ENCODE measurements around the gene ERCC4. TPM values are rescaled to one million over a fixed set of nuclear protein-coding genes. Genes with fewer than 3 reads are reported as not detected.
"Not testable (repeated sequence)": the region's sequence is repeated elsewhere in the genome, so short reads cannot be mapped to it uniquely, and the experiment has no call there.

Gene ERCC4
- total RNA-seq: 10 to 100 TPM in 3 of 8 experiments, 1 to 10 TPM in 5; 6.5 to 13.3 (median 8.6) TPM

- 0 to 3% (median 1%) methylated on average over 3 to 30 of the region's 64 CpGs; no CpG with 5 or more reads in 2 of the 10 experiments for WGBS, 10 experiments
- ATAC-seq (replicated peaks in 6 of 8): peak; percentile 96 to 98 (median 98)
- peak within 1 kb of the TSS; percentile 77 to 97 (median 86) for H3K4me3 ChIP-seq
- peak within 1 kb of the TSS; percentile 83 to 84 for H3K27ac ChIP-seq
- H3K4me1 ChIP-seq (replicated peaks in 1 of 2): peaks cover 5 to 12% of the 10 kb centered on the region in 2 donors
- in situ Hi-C loops (cut with MboI; ENCODE audit: low pct_unique_long_range_greater_than_20kb in 2 of 9, low sequenced_read_pairs in 9 of 9, unreplicated experiment in 9 of 9): no loop called here
These were observed at the start of gene ERCC4 for GRCh38 chr16:13919683-13920509. ERCC4 (plus strand) TSS chr16:13920154; CDS start chr16:13920166, 12 bp downstream.

DNA sequence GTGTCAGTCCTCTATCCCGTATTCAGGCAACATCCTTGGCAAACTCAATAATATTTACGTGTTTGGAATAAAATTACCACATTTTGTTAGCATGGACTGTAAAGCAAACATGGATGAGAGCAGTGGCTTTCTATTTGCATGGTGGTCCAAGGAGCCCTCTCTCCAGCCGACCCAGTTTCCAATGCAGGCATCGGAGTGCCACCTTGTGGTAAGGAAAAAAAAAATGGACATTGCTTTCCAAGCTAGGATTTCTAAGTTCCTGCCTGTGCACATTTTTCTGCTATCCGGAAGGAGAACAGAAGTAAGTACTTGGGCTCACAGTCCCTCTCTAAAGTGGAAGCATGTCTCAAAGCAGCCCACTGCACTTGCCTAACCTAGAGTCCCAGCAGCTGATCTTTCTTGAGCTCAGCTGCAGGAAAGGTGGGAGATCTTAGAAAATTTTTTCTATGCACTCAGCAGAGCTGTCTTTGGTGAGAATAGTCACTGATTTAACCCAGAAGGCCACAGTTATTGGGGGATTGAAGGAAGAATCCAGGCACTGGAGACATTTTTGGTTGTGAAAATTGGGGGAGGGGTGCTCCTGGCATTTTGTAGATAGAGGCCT is 46.0 kb upstream of the ERCC4 start:
- no peak overlapping the region for H3K4me3 ChIP-seq
- 0 to 40% (median 4%) methylated on average over 1 to 5 of the region's 5 CpGs; no CpG with 5 or more reads in 2 of the 10 experiments for WGBS, 10 experiments
- in situ Hi-C loops (cut with MboI; ENCODE audit: low pct_unique_long_range_greater_than_20kb in 2 of 9, low sequenced_read_pairs in 9 of 9, unreplicated experiment in 9 of 9): no loop called here
- H3K4me1 ChIP-seq (replicated peaks in 1 of 2): no peaks in the 10 kb centered on the region
- ATAC-seq (replicated peaks in 6 of 8): peak in 7 of 8 experiments; percentile 20 to 88 (median 65)
- no peak overlapping the region for H3K27ac ChIP-seq

GRCh38 chr16:13875614-13876284 is 44.2 kb upstream of the ERCC4 start:
- ATAC-seq (replicated peaks in 6 of 8): no peak
- no peaks in the 10 kb centered on the region for H3K4me1 ChIP-seq (replicated peaks in 1 of 2)
- WGBS, 10 experiments: 10 to 100% (median 82%) methylated on average over 1 to 5 of the region's 5 CpGs; no CpG with 5 or more reads in 1 of the 10 experiments
- in situ Hi-C loops (cut with MboI; ENCODE audit: low pct_unique_long_range_greater_than_20kb in 2 of 9, low sequenced_read_pairs in 9 of 9, unreplicated experiment in 9 of 9): no loop called here
- no peak overlapping the region for H3K4me3 ChIP-seq
- H3K27ac ChIP-seq: no peak overlapping the region

- ATAC-seq (replicated peaks in 6 of 8): peak in 3 of 8 experiments; percentile 15 to 31 (median 29)
- no peak overlapping the region for H3K27ac ChIP-seq
- no peak overlapping the region for H3K4me3 ChIP-seq
- 41 to 93% (median 63%) methylated on average over 3 to 11 of the region's 11 CpGs for WGBS, 10 experiments
- H3K4me1 ChIP-seq (replicated peaks in 1 of 2): peaks cover 3 to 5% of the 10 kb centered on the region in 2 donors
- in situ Hi-C loops (cut with MboI; ENCODE audit: low pct_unique_long_range_greater_than_20kb in 2 of 9, low sequenced_read_pairs in 9 of 9, unreplicated experiment in 9 of 9): no loop called here
These were observed 36.7 kb upstream of the ERCC4 start for GRCh38 chr16:13883276-13883675.

DNA sequence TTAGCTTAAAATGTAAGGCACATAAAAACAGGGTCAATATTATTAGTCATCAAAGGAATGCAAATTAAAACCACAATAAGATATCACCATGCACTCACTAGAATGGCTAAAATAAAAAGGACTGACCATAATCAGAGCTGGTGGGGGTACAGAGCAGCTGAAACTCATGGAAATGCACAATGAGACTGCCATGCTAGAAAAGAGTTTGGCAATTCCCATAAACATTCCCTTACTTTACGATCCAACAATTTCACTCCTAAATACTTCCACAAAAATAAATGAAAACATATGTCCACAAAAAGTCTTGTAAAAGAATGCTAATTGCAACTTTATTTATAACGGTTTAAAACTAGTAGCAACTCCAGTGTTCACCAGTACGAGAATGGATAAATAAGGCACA is 36.1 kb upstream of the ERCC4 start:
- Histone ChIP-seq H3K4me1 (replicated peaks in 1 of 2) (peaks cover 3 to 5% of the 10 kb centered on the region in 2 donors), H3K4me3 (no peak overlapping the region), H3K27ac (no peak overlapping the region)
- ATAC-seq (replicated peaks in 6 of 8): no peak
- 0 to 86% (median 20%) methylated on average over 1 to 3 of the region's 3 CpGs; no CpG with 5 or more reads in 1 of the 10 experiments for WGBS, 10 experiments
- in situ Hi-C loops (cut with MboI; ENCODE audit: low pct_unique_long_range_greater_than_20kb in 2 of 9, low sequenced_read_pairs in 9 of 9, unreplicated experiment in 9 of 9): no loop called here

GRCh38 chr16:13885700-13886099 is 34.3 kb upstream of the ERCC4 start:
- Histone ChIP-seq H3K4me3 (no peak overlapping the region), H3K27ac (no peak overlapping the region), H3K4me1 (replicated peaks in 1 of 2) (peaks cover 3 to 5% of the 10 kb centered on the region in 2 donors)
- in situ Hi-C loops (cut with MboI; ENCODE audit: low pct_unique_long_range_greater_than_20kb in 2 of 9, low sequenced_read_pairs in 9 of 9, unreplicated experiment in 9 of 9): no loop called here
- no peak for ATAC-seq (replicated peaks in 6 of 8)
- WGBS, 10 experiments: 30 to 79% (median 69%) methylated on average over 4 to 6 of the region's 6 CpGs; no CpG with 5 or more reads in 2 of the 10 experiments

- ATAC-seq (replicated peaks in 6 of 8): peak in 4 of 8 experiments; percentile 34 to 88 (median 52)
- no peak overlapping the region for H3K27ac ChIP-seq
- in situ Hi-C loops (cut with MboI; ENCODE audit: low pct_unique_long_range_greater_than_20kb in 2 of 9, low sequenced_read_pairs in 9 of 9, unreplicated experiment in 9 of 9): no loop called here
- peaks cover 3 to 5% of the 10 kb centered on the region in 2 donors for H3K4me1 ChIP-seq (replicated peaks in 1 of 2)
- 0 to 100% (median 65%) methylated on average over 1 to 5 of the region's 5 CpGs; no CpG with 5 or more reads in 1 of the 10 experiments for WGBS, 10 experiments
- H3K4me3 ChIP-seq: no peak overlapping the region
These were observed 33.3 kb upstream of the ERCC4 start for GRCh38 chr16:13886608-13887007.

DNA sequence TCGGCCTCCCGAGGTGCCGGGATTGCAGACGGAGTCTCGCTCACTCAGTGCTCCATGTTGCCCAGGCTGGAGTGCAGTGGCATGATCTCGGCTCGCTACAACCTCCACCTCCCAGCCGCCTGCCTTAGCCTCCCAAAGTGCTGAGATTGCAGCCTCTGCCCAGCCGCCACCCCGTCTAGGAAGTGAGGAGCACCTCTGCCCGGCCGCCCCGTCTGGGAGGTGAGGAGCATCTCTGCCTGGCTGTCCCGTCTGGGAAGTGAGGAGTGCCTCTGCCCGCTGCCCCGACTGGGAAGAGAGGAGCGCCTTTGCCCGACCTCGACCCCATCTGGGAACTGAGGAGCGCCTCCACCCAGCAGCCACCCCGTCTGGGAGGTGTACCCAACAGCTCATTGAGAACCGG is 30.6 kb upstream of the ERCC4 start:
- H3K4me3 ChIP-seq; in situ Hi-C loops (cut with MboI; ENCODE audit: low pct_unique_long_range_greater_than_20kb in 2 of 9, low sequenced_read_pairs in 9 of 9, unreplicated experiment in 9 of 9); ATAC-seq (replicated peaks in 6 of 8); H3K27ac ChIP-seq; H3K4me1 ChIP-seq (replicated peaks in 1 of 2): not testable (repeated sequence)
- 0 to 100% (median 90%) methylated on average over 1 to 2 of the region's 22 CpGs; no CpG with 5 or more reads in 7 of the 10 experiments for WGBS, 10 experiments

DNA sequence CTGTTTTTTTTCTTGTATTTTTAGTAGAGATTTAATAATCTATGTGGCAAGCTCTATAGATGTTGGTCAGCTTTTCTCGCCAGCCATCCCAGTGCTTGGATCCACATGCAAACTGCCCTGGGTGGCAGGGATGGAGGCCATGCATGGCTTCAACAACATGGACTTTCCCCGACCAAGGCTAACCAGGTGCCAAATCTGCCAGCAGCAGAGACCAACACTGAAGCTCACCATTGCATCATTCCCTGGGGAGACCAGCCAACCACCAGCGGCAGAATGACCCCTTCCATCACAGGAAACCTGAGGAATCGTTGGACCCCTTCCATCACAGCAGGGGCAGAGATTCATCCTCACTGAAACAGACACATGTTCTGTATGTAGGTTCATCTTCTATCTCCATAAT is 27.7 kb upstream of the ERCC4 start:
- Histone ChIP-seq H3K27ac (no peak overlapping the region), H3K4me1 (replicated peaks in 1 of 2) (no peaks in the 10 kb centered on the region), H3K4me3 (no peak overlapping the region)
- 0 to 100% (median 43%) methylated on average over 1 to 4 of the region's 4 CpGs; no CpG with 5 or more reads in 3 of the 10 experiments for WGBS, 10 experiments
- no peak for ATAC-seq (replicated peaks in 6 of 8)
- in situ Hi-C loops (cut with MboI; ENCODE audit: low pct_unique_long_range_greater_than_20kb in 2 of 9, low sequenced_read_pairs in 9 of 9, unreplicated experiment in 9 of 9): no loop called here

- no peak overlapping the region for H3K27ac ChIP-seq
- no peaks in the 10 kb centered on the region for H3K4me1 ChIP-seq (replicated peaks in 1 of 2)
- 0 to 100% (median 53%) methylated on average over 1 of the region's 1 CpG; no CpG with 5 or more reads in 2 of the 10 experiments for WGBS, 10 experiments
- no peak overlapping the region for H3K4me3 ChIP-seq
- ATAC-seq (replicated peaks in 6 of 8): no peak
- in situ Hi-C loops (cut with MboI; ENCODE audit: low pct_unique_long_range_greater_than_20kb in 2 of 9, low sequenced_read_pairs in 9 of 9, unreplicated experiment in 9 of 9): no loop called here
These were observed 24.4 kb upstream of the ERCC4 start for GRCh38 chr16:13895516-13895915.

GRCh38 chr16:13896543-13897182 is 23.3 kb upstream of the ERCC4 start:
- H3K4me1 ChIP-seq (replicated peaks in 1 of 2): no peaks in the 10 kb centered on the region
- no peak overlapping the region for H3K27ac ChIP-seq
- 13 to 100% (median 63%) methylated on average over 1 to 4 of the region's 4 CpGs for WGBS, 10 experiments
- no peak for ATAC-seq (replicated peaks in 6 of 8)
- no peak overlapping the region for H3K4me3 ChIP-seq
- in situ Hi-C loops (cut with MboI; ENCODE audit: low pct_unique_long_range_greater_than_20kb in 2 of 9, low sequenced_read_pairs in 9 of 9, unreplicated experiment in 9 of 9): no loop called here

GRCh38 chr16:13897806-13898205 is 22.1 kb upstream of the ERCC4 start:
- Histone ChIP-seq H3K27ac (no peak overlapping the region), H3K4me1 (replicated peaks in 1 of 2) (no peaks in the 10 kb centered on the region), H3K4me3 (no peak overlapping the region)
- in situ Hi-C loops (cut with MboI; ENCODE audit: low pct_unique_long_range_greater_than_20kb in 2 of 9, low sequenced_read_pairs in 9 of 9, unreplicated experiment in 9 of 9): no loop called here
- ATAC-seq (replicated peaks in 6 of 8): no peak
- 0 to 92% (median 57%) methylated on average over 2 of the region's 2 CpGs; no CpG with 5 or more reads in 2 of the 10 experiments for WGBS, 10 experiments
